ENCODE results near the gene AMFR.

AMFR gene

DNA sequence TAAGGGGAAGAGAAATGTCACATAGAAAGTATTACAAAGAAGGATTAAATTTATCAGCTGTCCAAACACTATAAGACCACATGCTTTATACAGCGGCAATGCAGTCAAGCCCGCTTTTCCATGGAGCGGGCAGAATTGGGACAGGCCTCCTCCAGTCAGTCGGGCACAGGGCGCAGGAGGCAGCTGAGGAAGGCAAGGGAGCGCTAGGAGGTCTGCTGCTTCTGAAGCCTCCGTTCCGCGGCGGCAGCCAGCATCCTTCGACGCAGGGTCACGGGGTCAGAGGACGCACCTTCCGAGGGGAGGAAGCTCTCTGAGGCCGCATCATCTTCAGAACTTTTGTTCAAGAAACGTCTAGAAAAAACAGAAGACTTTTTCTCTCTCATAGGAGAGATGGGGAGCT is 62.6 kb downstream of the AMFR start:
- H3K27me3 ChIP-seq (ENCODE audit: control insufficient read depth, insufficient read depth, low read length): no peaks in the 10 kb centered on the region
- peaks cover 26% of the 10 kb centered on the region for H3K36me3 ChIP-seq (ENCODE audit: control insufficient read depth, insufficient read depth, low read length)
- H3K4me3 ChIP-seq (ENCODE audit: low read depth, low read length): no peak overlapping the region
- peaks cover 3% of the 10 kb centered on the region for H3K4me1 ChIP-seq (ENCODE audit: control insufficient read depth, insufficient read depth, low read length)
- no peaks in the 10 kb centered on the region for H3K9me3 ChIP-seq (ENCODE audit: control insufficient read depth, insufficient read depth, low read length)
- H3K9ac ChIP-seq (ENCODE audit: low read depth, low read length): no peak overlapping the region
- no peak overlapping the region for H3K27ac ChIP-seq (ENCODE audit: low read depth, low read length)

DNA sequence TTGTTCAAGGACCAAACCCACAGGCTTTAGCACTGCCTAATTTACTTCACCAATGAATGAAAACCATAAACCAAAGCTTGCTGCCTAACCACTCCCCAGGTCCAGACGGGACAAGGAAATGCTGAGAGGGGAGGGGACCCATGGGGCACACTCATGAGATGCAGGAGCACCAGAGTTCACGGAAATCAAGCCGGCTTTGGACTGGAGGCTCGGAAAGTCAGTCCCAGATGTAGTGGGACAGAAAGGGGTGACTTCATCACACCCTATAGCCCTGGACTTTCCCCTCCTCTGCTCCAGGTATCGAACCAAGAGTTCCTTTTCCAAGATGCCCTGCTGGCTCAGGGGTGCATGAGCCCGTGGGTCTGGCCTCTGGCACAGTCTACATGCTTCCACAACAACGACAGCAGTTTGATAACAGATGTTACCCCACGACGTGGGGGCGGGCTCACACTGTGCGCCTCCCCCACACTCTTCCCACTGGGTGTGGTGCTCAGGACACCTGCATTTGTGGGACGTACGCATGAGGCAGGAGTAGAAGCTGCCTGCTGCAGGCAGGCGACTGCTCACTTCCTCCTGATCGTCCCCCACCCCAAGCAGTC is 63.2 kb downstream of the AMFR start:
- Histone ChIP-seq H3K36me3 (ENCODE audit: control insufficient read depth, insufficient read depth, low read length) (peaks cover 20% of the 10 kb centered on the region), H3K27me3 (ENCODE audit: control insufficient read depth, insufficient read depth, low read length) (no peaks in the 10 kb centered on the region), H3K4me3 (ENCODE audit: low read depth, low read length) (no peak overlapping the region), H3K9ac (ENCODE audit: low read depth, low read length) (no peak overlapping the region), H3K27ac (ENCODE audit: low read depth, low read length) (no peak overlapping the region), H3K4me1 (ENCODE audit: control insufficient read depth, insufficient read depth, low read length) (peaks cover 9% of the 10 kb centered on the region), H3K9me3 (ENCODE audit: control insufficient read depth, insufficient read depth, low read length) (no peaks in the 10 kb centered on the region)

DNA sequence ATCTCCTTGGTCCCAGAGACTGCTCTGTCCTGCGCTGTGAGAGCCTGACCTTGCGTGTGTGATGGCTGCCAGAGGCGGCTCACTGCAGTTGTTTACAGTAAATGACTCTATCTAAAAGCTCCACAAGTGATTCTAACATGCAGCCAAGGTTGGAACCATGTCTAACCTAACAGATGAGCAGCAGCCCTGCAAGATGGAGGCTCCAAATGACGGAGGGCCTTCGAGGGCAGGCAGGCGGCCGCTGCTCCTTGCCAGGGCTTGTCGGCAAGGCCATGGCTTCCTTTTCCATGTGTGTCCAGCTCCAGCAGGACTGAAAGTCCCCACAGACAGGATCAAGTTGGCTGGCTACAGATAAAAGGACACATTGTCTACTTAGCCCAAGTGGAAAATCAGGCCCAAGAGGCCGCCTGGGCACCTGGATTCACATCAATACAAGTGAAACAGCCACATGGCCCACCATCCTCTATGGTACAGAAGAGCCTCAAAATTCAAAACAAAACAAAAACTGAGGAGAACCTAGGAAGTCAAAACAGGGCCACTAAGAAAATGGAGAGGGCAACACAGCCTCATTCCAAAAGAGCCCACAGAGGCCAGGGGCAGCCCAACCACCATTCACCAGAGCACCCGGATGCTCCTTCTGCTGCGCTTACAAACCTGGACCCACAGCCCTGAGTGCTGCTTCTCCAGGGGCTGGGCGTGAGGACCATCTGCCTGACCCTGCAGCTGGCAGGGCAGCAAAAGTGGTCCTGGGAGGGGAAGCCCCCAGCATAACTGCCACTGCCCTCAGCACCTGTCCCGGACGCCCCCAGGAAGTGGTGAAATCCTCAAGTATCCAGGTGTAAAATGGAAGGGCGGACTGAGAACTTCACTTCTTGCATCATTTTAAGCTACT is 65.0 kb downstream of the AMFR start:
- Histone ChIP-seq H3K4me3 (ENCODE audit: low read depth, low read length) (no peak overlapping the region), H3K4me1 (ENCODE audit: control insufficient read depth, insufficient read depth, low read length) (peaks cover 19% of the 10 kb centered on the region), H3K9ac (ENCODE audit: low read depth, low read length) (no peak overlapping the region), H3K36me3 (ENCODE audit: control insufficient read depth, insufficient read depth, low read length) (peaks cover 13% of the 10 kb centered on the region), H3K27ac (ENCODE audit: low read depth, low read length) (no peak overlapping the region), H3K27me3 (ENCODE audit: control insufficient read depth, insufficient read depth, low read length) (no peaks in the 10 kb centered on the region), H3K9me3 (ENCODE audit: control insufficient read depth, insufficient read depth, low read length) (no peaks in the 10 kb centered on the region)

DNA sequence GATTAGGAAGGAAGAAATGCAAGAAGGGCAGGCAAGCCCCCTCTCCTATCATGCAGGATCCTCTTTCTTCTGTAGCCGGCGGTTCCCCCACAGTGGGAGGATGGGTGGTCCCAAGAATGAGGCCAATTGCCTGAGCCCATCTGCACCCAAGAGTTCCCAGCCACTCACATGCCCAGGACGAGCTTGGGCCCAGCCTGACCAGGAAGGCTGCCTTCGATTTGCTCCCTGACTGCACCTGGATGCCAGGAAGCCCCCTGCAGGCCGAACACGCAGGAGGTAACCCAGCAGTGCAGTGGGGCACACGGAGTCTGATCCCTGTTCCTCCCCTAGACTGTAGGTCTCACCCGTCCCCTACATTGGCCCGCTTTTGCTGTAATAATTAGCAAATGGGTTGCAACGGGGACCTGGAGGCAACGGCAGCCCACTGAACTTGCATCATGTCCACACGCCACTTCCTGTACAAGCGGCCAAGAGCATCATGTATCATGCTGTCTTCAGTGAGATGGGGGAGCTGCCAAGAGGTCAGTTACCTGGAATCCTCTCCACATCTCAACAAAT is 67.5 kb downstream of the AMFR start:
- H3K9ac ChIP-seq (ENCODE audit: low read depth, low read length): no peak overlapping the region

DNA sequence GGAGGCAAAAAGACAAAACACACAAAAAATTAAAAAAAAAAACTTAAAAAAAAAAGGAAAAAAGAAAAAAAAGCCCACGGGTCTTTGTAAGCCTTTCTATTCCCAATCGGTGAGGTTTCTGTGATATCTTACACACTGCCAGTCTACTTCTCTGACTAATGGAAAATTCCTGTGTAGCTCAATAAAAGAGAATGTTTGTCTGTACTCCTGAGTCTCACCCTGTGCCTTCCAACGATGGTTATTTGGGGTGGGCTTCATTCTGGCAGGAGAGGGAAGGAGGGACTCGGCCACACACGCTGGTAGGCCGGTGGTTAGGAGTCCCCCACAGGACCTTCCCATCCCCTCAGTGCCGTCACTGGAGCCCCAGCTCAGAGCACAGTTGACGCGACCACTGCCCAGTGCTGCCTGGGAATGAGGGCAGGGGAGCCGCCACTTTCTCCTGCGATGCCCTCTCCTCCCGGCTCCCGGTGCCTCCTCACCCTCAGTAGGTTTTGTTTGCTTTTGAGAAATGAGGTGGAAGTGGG is 68.0 kb downstream of the AMFR start:
- Histone ChIP-seq H3K9me3 (ENCODE audit: control insufficient read depth, insufficient read depth, low read length) (no peaks in the 10 kb centered on the region), H3K4me1 (ENCODE audit: control insufficient read depth, insufficient read depth, low read length) (peaks cover 19% of the 10 kb centered on the region), H3K27me3 (ENCODE audit: control insufficient read depth, insufficient read depth, low read length) (no peaks in the 10 kb centered on the region), H3K4me3 (ENCODE audit: low read depth, low read length) (no peak overlapping the region), H3K9ac (ENCODE audit: low read depth, low read length) (no peak overlapping the region), H3K27ac (ENCODE audit: low read depth, low read length) (peak overlapping the region; percentile 59), H3K36me3 (ENCODE audit: control insufficient read depth, insufficient read depth, low read length) (no peaks in the 10 kb centered on the region)

More for the DNA sequence above, 67.5 kb downstream of the AMFR start:
- Histone ChIP-seq H3K9me3 (ENCODE audit: control insufficient read depth, insufficient read depth, low read length) (no peaks in the 10 kb centered on the region), H3K27me3 (ENCODE audit: control insufficient read depth, insufficient read depth, low read length) (no peaks in the 10 kb centered on the region), H3K4me3 (ENCODE audit: low read depth, low read length) (no peak overlapping the region), H3K36me3 (ENCODE audit: control insufficient read depth, insufficient read depth, low read length) (0 out of 2 replicates have a peak, but pooled peaks cover 2% of the 10 kb centered on the region), H3K4me1 (ENCODE audit: control insufficient read depth, insufficient read depth, low read length) (peaks cover 19% of the 10 kb centered on the region), H3K27ac (ENCODE audit: low read depth, low read length) (no peak overlapping the region)

DNA sequence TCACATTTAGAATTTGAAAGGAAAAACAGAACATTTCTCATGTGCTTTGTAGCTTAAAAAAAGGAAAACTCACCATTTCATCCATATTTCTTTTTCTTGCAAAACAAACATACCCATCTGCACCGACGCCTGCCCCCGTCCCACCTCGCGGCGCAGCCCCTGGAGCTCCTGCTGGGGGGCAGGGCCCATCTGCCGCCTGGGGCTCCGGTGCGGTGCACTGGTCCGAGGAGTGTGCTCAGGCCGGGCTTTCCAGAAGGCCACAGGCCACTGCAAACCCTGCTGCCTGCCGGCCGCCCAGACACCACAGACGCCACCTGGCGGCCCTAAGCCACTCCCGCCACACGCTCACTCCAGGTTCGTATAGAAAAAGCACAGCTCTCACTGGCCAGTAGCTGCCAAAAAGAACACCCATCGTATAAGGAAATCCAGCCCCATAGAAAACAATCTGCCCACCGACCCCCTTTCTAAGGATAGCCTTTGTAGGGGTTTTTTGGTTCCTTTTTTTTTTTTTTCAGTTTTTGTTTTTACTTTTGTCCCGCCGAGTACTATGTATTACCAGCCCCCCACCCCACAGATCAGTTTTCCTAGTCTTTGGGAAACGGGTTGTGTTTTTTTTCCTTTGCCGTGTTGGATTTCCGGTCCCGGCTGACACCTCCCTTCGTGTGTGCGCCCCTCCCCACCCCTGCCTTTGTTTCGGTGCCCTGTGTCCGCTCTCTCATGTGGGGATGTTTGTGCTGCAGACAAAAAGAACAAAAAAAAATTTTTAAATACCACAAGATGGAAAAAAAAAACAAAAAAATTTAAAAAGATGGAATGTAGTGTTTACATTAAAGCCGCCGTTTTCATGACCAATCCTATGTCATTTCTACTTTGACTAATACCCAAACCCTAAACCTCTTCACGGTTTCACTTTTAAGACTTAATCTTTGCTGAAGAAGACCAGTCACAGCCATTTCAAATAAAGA is 68.8 kb downstream of the AMFR start:
- H3K9me3 ChIP-seq (ENCODE audit: control insufficient read depth, insufficient read depth, low read length): no peaks in the 10 kb centered on the region
- H3K4me1 ChIP-seq (ENCODE audit: control insufficient read depth, insufficient read depth, low read length): peaks cover 19% of the 10 kb centered on the region
- H3K9ac ChIP-seq (ENCODE audit: low read depth, low read length): no peak overlapping the region; the same call in 1 of the 2 replicates
- H3K27ac ChIP-seq (ENCODE audit: low read depth, low read length): peak overlapping the region; percentile 59
- H3K4me3 ChIP-seq (ENCODE audit: low read depth, low read length): peak overlapping the region; percentile 48
- no peaks in the 10 kb centered on the region for H3K27me3 ChIP-seq (ENCODE audit: control insufficient read depth, insufficient read depth, low read length)
- no peaks in the 10 kb centered on the region for H3K36me3 ChIP-seq (ENCODE audit: control insufficient read depth, insufficient read depth, low read length)

DNA sequence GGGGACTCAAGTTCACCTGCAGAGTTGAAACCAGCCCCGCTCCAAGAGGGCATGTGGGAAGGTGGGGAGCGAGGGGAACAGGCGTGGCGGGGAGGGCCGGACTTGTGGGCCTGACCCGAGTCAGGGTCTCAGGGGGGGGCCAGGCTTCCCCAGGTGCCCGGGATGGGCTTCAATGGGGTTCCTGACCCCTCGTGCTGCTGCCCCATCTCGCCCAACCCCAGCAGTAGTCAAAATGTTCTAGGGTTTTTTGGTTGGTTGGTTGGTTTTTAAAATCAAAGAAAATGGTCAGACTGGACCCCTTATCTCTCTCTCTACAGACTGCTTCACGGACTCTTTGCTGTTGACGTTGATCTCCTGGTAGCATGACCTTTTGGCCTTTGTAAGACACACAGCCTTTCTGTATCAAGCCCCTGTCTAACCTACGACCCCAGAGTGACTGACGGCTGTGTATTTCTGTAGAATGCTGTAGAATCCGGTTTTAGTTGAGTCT is 69.5 kb downstream of the AMFR start:
- Histone ChIP-seq H3K9me3 (ENCODE audit: control insufficient read depth, insufficient read depth, low read length) (no peaks in the 10 kb centered on the region), H3K27me3 (ENCODE audit: control insufficient read depth, insufficient read depth, low read length) (no peaks in the 10 kb centered on the region), H3K9ac (ENCODE audit: low read depth, low read length) (no peak overlapping the region), H3K36me3 (ENCODE audit: control insufficient read depth, insufficient read depth, low read length) (no peaks in the 10 kb centered on the region), H3K4me1 (ENCODE audit: control insufficient read depth, insufficient read depth, low read length) (peaks cover 19% of the 10 kb centered on the region), H3K4me3 (ENCODE audit: low read depth, low read length) (no peak overlapping the region), H3K27ac (ENCODE audit: low read depth, low read length) (no peak overlapping the region)

DNA sequence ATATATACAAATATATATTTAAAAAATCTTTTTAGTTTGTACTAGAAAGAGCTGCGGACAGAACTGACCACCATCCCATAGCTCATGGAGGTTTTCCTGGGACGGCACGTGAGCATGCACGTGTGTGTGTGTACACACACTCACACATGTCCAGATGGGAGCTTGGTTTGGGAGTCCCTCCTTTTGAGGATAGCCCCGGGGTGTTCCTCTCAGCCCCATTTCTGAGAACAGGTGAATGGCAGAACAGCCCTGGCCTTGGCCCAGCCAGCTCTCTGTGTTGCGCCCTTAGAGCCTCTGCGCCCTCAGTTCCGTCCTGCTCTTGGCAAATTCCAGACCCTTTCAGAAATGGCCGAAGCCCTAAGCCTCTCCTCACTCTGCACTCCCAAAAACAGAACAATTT is 70.1 kb downstream of the AMFR start:
- no peak overlapping the region for H3K27ac ChIP-seq (ENCODE audit: low read depth, low read length)
- H3K27me3 ChIP-seq (ENCODE audit: control insufficient read depth, insufficient read depth, low read length): no peaks in the 10 kb centered on the region
- peaks cover 19% of the 10 kb centered on the region for H3K4me1 ChIP-seq (ENCODE audit: control insufficient read depth, insufficient read depth, low read length)
- no peak overlapping the region for H3K9ac ChIP-seq (ENCODE audit: low read depth, low read length)
- no peak overlapping the region for H3K4me3 ChIP-seq (ENCODE audit: low read depth, low read length)
- no peaks in the 10 kb centered on the region for H3K9me3 ChIP-seq (ENCODE audit: control insufficient read depth, insufficient read depth, low read length)
- no peaks in the 10 kb centered on the region for H3K36me3 ChIP-seq (ENCODE audit: control insufficient read depth, insufficient read depth, low read length)

DNA sequence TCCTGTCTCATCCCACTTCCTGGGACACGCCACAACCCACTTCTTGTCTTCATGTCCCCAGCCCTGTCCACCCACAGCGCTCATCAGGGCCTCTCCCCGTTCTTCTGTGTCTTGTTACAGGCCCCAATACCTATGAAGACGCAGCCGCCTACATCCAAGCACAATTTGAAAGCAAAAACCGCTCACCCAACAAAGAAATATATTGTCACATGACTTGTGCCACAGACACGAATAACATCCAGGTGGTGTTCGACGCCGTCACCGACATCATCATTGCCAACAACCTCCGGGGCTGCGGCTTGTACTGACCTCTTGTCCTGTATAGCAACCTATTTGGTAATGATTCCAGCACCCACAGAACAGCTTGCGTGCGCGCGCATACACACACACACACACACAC is 70.6 kb downstream of the AMFR start:
- Histone ChIP-seq H3K27me3 (ENCODE audit: control insufficient read depth, insufficient read depth, low read length) (no peaks in the 10 kb centered on the region), H3K36me3 (ENCODE audit: control insufficient read depth, insufficient read depth, low read length) (no peaks in the 10 kb centered on the region), H3K4me1 (ENCODE audit: control insufficient read depth, insufficient read depth, low read length) (peaks cover 19% of the 10 kb centered on the region), H3K9me3 (ENCODE audit: control insufficient read depth, insufficient read depth, low read length) (no peaks in the 10 kb centered on the region), H3K27ac (ENCODE audit: low read depth, low read length) (no peak overlapping the region), H3K9ac (ENCODE audit: low read depth, low read length) (no peak overlapping the region), H3K4me3 (ENCODE audit: low read depth, low read length) (no peak overlapping the region)

DNA sequence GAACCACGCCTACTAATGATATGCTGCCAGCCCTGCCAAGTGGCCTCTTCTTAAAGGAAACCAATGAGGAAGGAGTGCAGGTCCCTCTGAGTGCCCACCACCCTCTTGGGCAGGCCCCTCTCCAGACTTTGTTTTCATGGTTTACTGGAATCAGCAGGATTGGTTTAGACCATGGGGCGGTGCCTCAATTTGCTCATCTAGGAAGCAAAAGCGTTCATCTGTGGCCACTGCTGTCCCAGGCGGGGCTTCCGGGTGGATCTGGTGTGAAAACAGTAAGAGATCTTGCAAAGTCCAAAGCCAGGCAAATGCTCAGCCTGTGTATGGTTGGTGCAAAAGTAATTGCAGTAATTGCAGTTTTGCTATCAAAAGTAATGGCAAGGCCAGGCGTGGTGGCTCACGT is 71.3 kb downstream of the AMFR start:
- Histone ChIP-seq H3K27me3 (ENCODE audit: control insufficient read depth, insufficient read depth, low read length) (no peaks in the 10 kb centered on the region), H3K27ac (ENCODE audit: low read depth, low read length) (no peak overlapping the region), H3K4me3 (ENCODE audit: low read depth, low read length) (no peak overlapping the region), H3K9me3 (ENCODE audit: control insufficient read depth, insufficient read depth, low read length) (no peaks in the 10 kb centered on the region), H3K36me3 (ENCODE audit: control insufficient read depth, insufficient read depth, low read length) (no peaks in the 10 kb centered on the region), H3K9ac (ENCODE audit: low read depth, low read length) (no peak overlapping the region), H3K4me1 (ENCODE audit: control insufficient read depth, insufficient read depth, low read length) (peaks cover 19% of the 10 kb centered on the region)
